ENCODE data around the gene SLC45A2.
"Not testable (repeated sequence)": the region's sequence is repeated elsewhere in the genome, so short reads cannot be mapped to it uniquely, and the experiment has no call there.

Gene SLC45A2

GRCh38 chr5:34014626-34015025 lies 30.1 kb upstream of the SLC45A2 start:
- H3K27me3 ChIP-seq (ENCODE audit: insufficient read depth, insufficient read length) = no peaks in the 10 kb centered on the region
- no peaks in the 10 kb centered on the region for H3K36me3 ChIP-seq (ENCODE audit: insufficient read depth, insufficient read length, low read length)
- no peaks in the 10 kb centered on the region for H3K4me1 ChIP-seq (ENCODE audit: insufficient read depth, insufficient read length)
- DNase-seq (ENCODE audit: low read depth, low spot score) = no peak
- H3K9ac ChIP-seq (ENCODE audit: insufficient read length, low read depth) = no peak overlapping the region
- no peak for TF ChIP-seq SUZ12 (IDR thresholded peaks at IDR 0.05; ENCODE audit: extremely low read depth, insufficient read depth, insufficient read length)
- no peak for TF ChIP-seq ZNF274 (IDR thresholded peaks at IDR 0.05; ENCODE audit: low read depth, low read length)
- no peak for TF ChIP-seq YY1 (IDR thresholded peaks at IDR 0.05; ENCODE audit: insufficient read depth, insufficient read length)
- H3K4me3 ChIP-seq (ENCODE audit: insufficient read length, low read depth) = no peak overlapping the region
- H3K9me3 ChIP-seq (ENCODE audit: insufficient read depth, low read length) = no peaks in the 10 kb centered on the region

GRCh38 chr5:34013547-34013946 lies 29.1 kb upstream of the SLC45A2 start:
- no peaks in the 10 kb centered on the region for H3K27me3 ChIP-seq (ENCODE audit: insufficient read depth, insufficient read length)
- no peak overlapping the region for H3K4me3 ChIP-seq (ENCODE audit: insufficient read length, low read depth)
- no peak overlapping the region for H3K9ac ChIP-seq (ENCODE audit: insufficient read length, low read depth)
- no peaks in the 10 kb centered on the region for H3K4me1 ChIP-seq (ENCODE audit: insufficient read depth, insufficient read length)
- no peaks in the 10 kb centered on the region for H3K9me3 ChIP-seq (ENCODE audit: insufficient read depth, low read length)
- no peaks in the 10 kb centered on the region for H3K36me3 ChIP-seq (ENCODE audit: insufficient read depth, insufficient read length, low read length)
- DNase-seq (ENCODE audit: low read depth, low spot score) = no peak
- TF ChIP-seq SUZ12 (IDR thresholded peaks at IDR 0.05; ENCODE audit: extremely low read depth, insufficient read depth, insufficient read length) (no peak), YY1 (IDR thresholded peaks at IDR 0.05; ENCODE audit: insufficient read depth, insufficient read length) (no peak), ZNF274 (IDR thresholded peaks at IDR 0.05; ENCODE audit: low read depth, low read length) (no peak)

- Histone ChIP-seq H3K9ac (ENCODE audit: insufficient read length, low read depth) (no peak overlapping the region), H3K9me3 (ENCODE audit: insufficient read depth, low read length) (no peaks in the 10 kb centered on the region), H3K4me3 (ENCODE audit: insufficient read length, low read depth) (no peak overlapping the region), H3K4me1 (ENCODE audit: insufficient read depth, insufficient read length) (no peaks in the 10 kb centered on the region), H3K36me3 (ENCODE audit: insufficient read depth, insufficient read length, low read length) (no peaks in the 10 kb centered on the region), H3K27me3 (ENCODE audit: insufficient read depth, insufficient read length) (no peaks in the 10 kb centered on the region)
- TF ChIP-seq YY1 (IDR thresholded peaks at IDR 0.05; ENCODE audit: insufficient read depth, insufficient read length) (no peak), SUZ12 (IDR thresholded peaks at IDR 0.05; ENCODE audit: extremely low read depth, insufficient read depth, insufficient read length) (no peak), ZNF274 (IDR thresholded peaks at IDR 0.05; ENCODE audit: low read depth, low read length) (no peak)
- DNase-seq (ENCODE audit: low read depth, low spot score) = no peak
These were observed 28.3 kb upstream of the SLC45A2 start for GRCh38 chr5:34012791-34013190.

GRCh38 chr5:34011536-34011935 lies 27.0 kb upstream of the SLC45A2 start:
- H3K9ac ChIP-seq (ENCODE audit: insufficient read length, low read depth) = no peak overlapping the region
- DNase-seq (ENCODE audit: low read depth, low spot score) = no peak
- no peaks in the 10 kb centered on the region for H3K4me1 ChIP-seq (ENCODE audit: insufficient read depth, insufficient read length)
- no peaks in the 10 kb centered on the region for H3K27me3 ChIP-seq (ENCODE audit: insufficient read depth, insufficient read length)
- no peaks in the 10 kb centered on the region for H3K36me3 ChIP-seq (ENCODE audit: insufficient read depth, insufficient read length, low read length)
- no peak for TF ChIP-seq ZNF274 (IDR thresholded peaks at IDR 0.05; ENCODE audit: low read depth, low read length)
- TF ChIP-seq SUZ12 (IDR thresholded peaks at IDR 0.05; ENCODE audit: extremely low read depth, insufficient read depth, insufficient read length) = no peak
- TF ChIP-seq YY1 (IDR thresholded peaks at IDR 0.05; ENCODE audit: insufficient read depth, insufficient read length) = no peak
- H3K4me3 ChIP-seq (ENCODE audit: insufficient read length, low read depth) = no peak overlapping the region
- H3K9me3 ChIP-seq (ENCODE audit: insufficient read depth, low read length) = no peaks in the 10 kb centered on the region

GRCh38 chr5:34010146-34010545 lies 25.7 kb upstream of the SLC45A2 start:
- not testable (repeated sequence) for H3K36me3 ChIP-seq (ENCODE audit: insufficient read depth, insufficient read length, low read length); H3K27me3 ChIP-seq (ENCODE audit: insufficient read depth, insufficient read length); H3K4me1 ChIP-seq (ENCODE audit: insufficient read depth, insufficient read length); H3K9ac ChIP-seq (ENCODE audit: insufficient read length, low read depth); H3K9me3 ChIP-seq (ENCODE audit: insufficient read depth, low read length); DNase-seq (ENCODE audit: low read depth, low spot score); H3K4me3 ChIP-seq (ENCODE audit: insufficient read length, low read depth)

GRCh38 chr5:34009610-34010009 lies 25.1 kb upstream of the SLC45A2 start:
- TF ChIP-seq ZNF274 (IDR thresholded peaks at IDR 0.05; ENCODE audit: low read depth, low read length) (no peak), SUZ12 (IDR thresholded peaks at IDR 0.05; ENCODE audit: extremely low read depth, insufficient read depth, insufficient read length) (no peak), YY1 (IDR thresholded peaks at IDR 0.05; ENCODE audit: insufficient read depth, insufficient read length) (no peak)
- H3K36me3 ChIP-seq (ENCODE audit: insufficient read depth, insufficient read length, low read length) = no peaks in the 10 kb centered on the region
- no peak overlapping the region for H3K4me3 ChIP-seq (ENCODE audit: insufficient read length, low read depth)
- DNase-seq (ENCODE audit: low read depth, low spot score) = no peak
- H3K4me1 ChIP-seq (ENCODE audit: insufficient read depth, insufficient read length) = no peaks in the 10 kb centered on the region
- no peak overlapping the region for H3K9ac ChIP-seq (ENCODE audit: insufficient read length, low read depth)
- no peaks in the 10 kb centered on the region for H3K27me3 ChIP-seq (ENCODE audit: insufficient read depth, insufficient read length)
- no peaks in the 10 kb centered on the region for H3K9me3 ChIP-seq (ENCODE audit: insufficient read depth, low read length)

- Histone ChIP-seq H3K9me3 (ENCODE audit: insufficient read depth, low read length) (no peaks in the 10 kb centered on the region), H3K4me3 (ENCODE audit: insufficient read length, low read depth) (no peak overlapping the region), H3K27me3 (ENCODE audit: insufficient read depth, insufficient read length) (no peaks in the 10 kb centered on the region), H3K9ac (ENCODE audit: insufficient read length, low read depth) (peak overlapping the region; percentile 82), H3K4me1 (ENCODE audit: insufficient read depth, insufficient read length) (no peaks in the 10 kb centered on the region), H3K36me3 (ENCODE audit: insufficient read depth, insufficient read length, low read length) (peaks cover 6% of the 10 kb centered on the region)
- DNase-seq (ENCODE audit: low read depth, low spot score) = no peak
- TF ChIP-seq YY1 (IDR thresholded peaks at IDR 0.05; ENCODE audit: insufficient read depth, insufficient read length) (no peak), ZNF274 (IDR thresholded peaks at IDR 0.05; ENCODE audit: low read depth, low read length) (no peak), SUZ12 (IDR thresholded peaks at IDR 0.05; ENCODE audit: extremely low read depth, insufficient read depth, insufficient read length) (no peak)
These were observed 24.3 kb upstream of the SLC45A2 start for GRCh38 chr5:34008802-34009201.
